HG02623 (cell line): ENCODE results near the gene SNAPC4.

Experiments
- ATAC-seq: cut with Tn5 transposase; IDR thresholded peaks from one replicate; pipeline ENCODE4 v1.9.1; 2021; ENCODE audit warnings: moderate library complexity; ENCODE audit not compliant: unreplicated experiment

SNAPC4 gene, protein sequence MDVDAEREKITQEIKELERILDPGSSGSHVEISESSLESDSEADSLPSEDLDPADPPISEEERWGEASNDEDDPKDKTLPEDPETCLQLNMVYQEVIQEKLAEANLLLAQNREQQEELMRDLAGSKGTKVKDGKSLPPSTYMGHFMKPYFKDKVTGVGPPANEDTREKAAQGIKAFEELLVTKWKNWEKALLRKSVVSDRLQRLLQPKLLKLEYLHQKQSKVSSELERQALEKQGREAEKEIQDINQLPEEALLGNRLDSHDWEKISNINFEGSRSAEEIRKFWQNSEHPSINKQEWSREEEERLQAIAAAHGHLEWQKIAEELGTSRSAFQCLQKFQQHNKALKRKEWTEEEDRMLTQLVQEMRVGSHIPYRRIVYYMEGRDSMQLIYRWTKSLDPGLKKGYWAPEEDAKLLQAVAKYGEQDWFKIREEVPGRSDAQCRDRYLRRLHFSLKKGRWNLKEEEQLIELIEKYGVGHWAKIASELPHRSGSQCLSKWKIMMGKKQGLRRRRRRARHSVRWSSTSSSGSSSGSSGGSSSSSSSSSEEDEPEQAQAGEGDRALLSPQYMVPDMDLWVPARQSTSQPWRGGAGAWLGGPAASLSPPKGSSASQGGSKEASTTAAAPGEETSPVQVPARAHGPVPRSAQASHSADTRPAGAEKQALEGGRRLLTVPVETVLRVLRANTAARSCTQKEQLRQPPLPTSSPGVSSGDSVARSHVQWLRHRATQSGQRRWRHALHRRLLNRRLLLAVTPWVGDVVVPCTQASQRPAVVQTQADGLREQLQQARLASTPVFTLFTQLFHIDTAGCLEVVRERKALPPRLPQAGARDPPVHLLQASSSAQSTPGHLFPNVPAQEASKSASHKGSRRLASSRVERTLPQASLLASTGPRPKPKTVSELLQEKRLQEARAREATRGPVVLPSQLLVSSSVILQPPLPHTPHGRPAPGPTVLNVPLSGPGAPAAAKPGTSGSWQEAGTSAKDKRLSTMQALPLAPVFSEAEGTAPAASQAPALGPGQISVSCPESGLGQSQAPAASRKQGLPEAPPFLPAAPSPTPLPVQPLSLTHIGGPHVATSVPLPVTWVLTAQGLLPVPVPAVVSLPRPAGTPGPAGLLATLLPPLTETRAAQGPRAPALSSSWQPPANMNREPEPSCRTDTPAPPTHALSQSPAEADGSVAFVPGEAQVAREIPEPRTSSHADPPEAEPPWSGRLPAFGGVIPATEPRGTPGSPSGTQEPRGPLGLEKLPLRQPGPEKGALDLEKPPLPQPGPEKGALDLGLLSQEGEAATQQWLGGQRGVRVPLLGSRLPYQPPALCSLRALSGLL (N-terminal part only)

DNA sequence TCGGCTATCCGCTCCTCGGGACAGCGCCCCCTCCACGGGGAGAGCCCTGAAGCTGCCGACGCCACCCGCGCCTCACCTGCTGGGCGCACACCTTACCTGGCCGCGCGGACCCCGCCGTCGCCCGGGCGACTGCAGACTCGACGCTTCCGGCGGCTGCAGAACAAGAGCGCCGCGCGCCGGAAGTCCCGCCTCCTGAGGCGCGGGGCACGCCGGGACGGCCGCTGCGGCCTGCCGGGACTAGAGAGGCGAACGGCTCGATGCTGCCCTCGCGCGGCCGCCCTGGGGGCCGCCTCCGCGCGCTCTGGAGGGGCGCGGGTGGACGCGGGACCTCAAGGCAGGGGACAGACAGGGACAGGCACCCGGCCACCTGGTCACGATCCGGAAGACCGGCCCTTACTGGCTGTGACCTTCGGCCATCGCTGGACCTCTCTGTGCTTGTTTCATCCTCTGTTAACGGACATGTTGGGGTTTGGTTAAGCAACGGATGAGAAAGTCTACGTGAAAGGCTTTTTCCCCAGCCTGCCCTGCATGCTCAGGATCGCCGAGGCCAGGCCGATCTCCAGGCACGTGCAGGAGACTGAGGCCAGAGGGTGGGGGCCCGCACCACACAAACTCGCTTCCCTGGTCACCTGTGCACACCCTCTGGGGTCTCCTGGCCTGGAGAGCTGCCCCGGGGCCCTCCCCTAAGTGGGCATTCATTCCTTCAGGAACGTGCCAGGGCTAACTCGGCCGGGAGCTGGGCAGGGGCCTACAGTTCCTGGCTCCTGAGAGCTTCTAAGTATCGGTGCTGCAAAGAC, at the start of gene SNAPC4:
TSS of gene SNAPC4 (minus strand) at position 133 of the 797 bp plus-strand sequence. CDS start 1,742 bp downstream, outside the sequence.
- peak; percentile 59 for ATAC-seq

- ATAC-seq: no peak
These were observed 48.7 kb upstream of the SNAPC4 start for GRCh38 chr9:136448655-136449054.

- ATAC-seq: no peak
These were observed 47.3 kb upstream of the SNAPC4 start for GRCh38 chr9:136447173-136447778.

DNA sequence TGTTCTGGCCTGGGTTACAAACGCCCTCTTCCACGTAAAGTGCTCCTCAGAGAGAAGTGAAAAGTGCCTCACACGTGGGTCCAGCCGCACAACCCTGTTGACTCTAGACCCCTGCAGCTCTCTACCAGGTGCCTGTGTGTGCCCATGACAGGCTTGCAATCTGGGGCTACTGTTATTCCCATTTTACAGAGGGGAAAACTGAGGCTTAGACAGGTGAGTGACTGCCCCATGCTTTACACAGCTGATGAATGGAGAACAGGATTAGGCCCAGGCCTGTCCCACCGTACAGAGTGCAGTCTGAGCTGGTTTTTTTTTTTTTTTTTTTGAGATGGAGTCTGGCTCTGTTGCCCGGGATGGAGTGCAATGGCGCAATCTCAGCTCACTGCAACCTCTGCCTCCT, 45.8 kb upstream of the SNAPC4 start:
- ATAC-seq: no peak

- ATAC-seq: no peak
These were observed 44.1 kb upstream of the SNAPC4 start for GRCh38 chr9:136444102-136444501.

DNA sequence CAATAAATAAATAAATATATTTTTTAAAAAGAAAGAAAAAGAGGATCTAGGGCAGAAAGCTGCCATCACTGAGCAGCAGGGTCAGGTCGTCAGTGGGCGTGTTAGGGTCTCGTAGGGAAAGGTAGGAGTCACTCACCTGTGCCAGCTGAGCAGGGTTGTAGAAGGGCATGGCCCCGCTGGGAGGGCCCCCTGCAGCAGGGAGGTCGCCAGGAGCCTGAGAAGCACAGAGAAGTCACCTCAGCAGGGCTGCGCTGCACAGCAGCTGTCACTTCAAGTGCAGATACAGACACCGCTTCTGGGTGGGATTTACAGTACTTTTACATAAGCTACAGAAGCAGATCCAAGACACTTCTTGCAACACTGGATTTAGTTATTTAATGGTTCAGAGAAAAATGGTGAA, 43.7 kb upstream of the SNAPC4 start:
- no peak for ATAC-seq

DNA sequence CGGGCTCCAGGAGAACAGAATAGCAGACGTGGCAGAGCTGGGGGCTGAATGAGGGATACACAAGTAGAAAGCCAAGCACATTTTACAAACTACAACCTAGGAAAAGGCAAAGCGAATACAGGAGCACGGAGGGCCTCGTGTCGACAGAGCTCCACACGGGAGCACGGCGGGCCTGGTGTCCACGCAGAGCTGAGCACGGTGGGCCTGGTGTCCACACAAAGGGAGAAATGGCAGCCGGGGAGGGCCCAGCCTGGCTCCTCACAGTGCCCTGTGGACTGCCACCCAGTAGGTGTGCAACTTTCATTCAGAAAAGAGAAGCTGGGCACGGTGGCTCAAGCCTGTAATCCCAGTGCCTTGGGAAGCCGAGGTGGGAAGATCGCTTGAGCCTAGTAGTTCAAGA, 43.1 kb upstream of the SNAPC4 start:
- ATAC-seq: no peak

GRCh38 chr9:136442265-136442664, 42.3 kb upstream of the SNAPC4 start:
- no peak for ATAC-seq

DNA sequence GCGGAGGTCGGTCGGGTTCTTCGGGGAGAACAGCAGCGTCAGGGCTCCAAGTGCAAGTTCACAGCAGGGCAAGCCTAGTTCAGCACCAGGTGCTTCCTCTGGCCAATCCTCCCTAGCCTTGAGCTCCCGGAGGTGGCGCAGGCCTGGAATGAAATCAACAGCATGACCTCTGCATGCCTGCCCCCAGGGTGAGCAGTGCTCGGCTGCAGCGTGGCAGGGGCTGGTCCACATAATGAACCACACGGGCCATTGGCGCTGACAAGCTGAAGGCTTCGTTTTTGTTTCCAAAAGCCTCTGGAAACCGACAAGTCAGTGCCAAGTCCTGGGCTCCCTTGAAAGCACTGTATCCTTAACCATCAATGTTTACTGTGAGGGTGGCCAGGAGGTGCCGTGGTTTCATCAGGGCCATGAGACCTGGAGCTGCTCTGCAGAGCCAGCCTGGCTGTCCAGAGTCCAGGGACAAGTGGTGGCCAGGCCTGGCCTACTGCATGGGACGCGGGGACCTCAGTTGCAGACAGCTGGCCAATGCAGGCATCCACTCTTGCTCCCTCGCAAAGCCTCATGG, 41.8 kb upstream of the SNAPC4 start:
- no peak for ATAC-seq

DNA sequence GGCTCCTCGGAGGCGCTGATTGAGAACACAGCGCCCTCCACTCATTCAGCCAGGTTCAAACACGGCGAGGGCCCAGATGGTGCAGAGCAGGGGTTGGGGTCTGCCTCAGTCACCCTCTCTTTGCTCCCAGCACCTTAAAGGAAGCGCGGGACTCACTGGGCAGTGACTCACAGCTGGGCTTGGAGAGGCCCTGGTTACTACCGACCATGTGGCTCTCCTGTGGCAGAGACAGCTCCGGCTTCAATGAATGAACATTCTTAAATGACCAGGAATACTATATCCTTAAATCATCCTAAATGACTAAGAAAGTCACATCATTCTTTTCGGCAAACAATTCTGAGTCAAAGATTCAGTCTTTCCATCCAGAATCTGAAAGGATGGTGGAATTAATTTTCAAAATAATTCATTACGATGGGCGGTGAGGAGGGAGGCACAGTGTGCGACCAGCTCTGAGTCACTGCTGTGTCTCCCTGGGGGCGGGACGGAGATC, 41.3 kb upstream of the SNAPC4 start:
- no peak for ATAC-seq

DNA sequence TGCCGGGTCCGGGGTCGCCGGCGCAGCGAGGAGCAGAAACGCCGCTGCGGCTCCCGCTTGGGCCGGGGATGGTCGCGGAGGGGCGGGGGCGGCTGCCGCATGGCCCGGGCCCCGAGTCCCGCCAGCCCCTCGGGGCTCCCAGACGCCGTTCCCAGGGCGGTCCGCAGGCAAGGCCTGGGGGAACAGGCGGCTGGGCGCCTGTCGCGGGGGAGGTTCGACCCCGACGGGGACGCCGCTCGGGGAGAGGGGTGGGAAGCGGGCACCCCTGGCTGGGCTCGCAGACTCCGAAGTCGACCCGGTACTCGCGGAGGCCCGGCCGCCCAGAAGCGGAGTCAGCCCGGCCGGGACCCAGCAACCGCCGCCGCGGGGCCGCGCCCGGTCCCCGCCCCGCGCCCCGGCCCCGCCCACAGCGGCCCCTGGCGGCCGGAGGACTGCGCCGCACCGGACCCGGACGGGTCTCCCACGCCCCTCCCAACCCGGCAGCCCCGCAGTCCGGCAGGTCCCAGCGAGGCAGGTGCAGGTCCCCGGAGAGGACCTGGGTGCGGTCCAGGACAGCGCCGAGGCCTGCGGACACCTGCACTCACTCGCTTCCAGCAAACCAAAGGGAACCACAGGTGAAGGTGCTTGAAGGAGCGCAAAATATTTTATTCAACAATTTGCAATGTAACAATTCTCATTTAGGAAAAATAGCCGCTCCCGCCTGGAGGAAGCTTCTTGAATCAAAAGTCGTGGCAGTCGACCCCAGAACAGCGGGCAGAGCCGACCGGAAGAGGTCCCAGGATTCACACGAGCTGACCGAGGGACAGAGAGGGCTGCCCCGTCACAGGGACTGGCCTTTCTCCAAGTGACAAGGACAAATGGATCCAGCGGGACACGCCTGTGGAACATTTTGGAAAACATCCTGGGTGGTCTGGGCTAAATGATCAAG, 39.8 kb upstream of the SNAPC4 start, which contains the start of gene INPP5E:
TSS of gene INPP5E (minus strand) at position 365 of the 928 bp plus-strand sequence. CDS start 426 bp downstream, outside the sequence.
- ATAC-seq: peak; percentile 59

- ATAC-seq: peak; percentile 47
These were observed 38.8 kb upstream of the SNAPC4 start for GRCh38 chr9:136438548-136439480.

GRCh38 chr9:136437839-136438547, 38.0 kb upstream of the SNAPC4 start:
- ATAC-seq: no peak

- ATAC-seq: no peak
These were observed 37.5 kb upstream of the SNAPC4 start for GRCh38 chr9:136437430-136437829.

DNA sequence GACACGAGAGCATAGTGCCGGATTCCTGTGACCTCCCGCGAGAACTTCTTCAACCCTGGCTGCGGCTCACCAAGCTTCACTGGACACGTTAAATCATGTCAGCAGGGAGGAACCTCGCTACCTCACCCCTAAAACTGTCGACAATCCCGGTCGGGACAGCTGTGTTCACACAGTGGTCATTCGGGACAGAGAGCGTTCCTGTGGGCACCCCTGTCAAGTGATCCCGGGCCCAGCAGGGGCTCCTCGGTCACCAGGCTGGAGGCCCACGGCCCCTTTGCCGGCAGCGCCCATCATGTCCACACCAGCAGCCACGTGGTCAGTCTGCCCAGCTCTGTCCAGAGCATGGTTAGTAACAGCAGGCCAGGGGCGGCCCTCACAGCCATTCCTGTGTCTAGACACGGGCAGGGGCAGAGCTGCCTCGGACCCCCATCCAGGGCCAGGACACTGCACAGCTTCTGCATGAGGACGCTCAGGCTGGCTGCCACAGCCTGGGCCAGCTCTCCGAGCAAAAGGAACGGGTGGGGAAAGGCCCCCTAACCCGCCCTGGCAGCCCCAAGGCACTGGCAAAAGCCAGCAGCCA, 36.2 kb upstream of the SNAPC4 start:
- no peak for ATAC-seq

DNA sequence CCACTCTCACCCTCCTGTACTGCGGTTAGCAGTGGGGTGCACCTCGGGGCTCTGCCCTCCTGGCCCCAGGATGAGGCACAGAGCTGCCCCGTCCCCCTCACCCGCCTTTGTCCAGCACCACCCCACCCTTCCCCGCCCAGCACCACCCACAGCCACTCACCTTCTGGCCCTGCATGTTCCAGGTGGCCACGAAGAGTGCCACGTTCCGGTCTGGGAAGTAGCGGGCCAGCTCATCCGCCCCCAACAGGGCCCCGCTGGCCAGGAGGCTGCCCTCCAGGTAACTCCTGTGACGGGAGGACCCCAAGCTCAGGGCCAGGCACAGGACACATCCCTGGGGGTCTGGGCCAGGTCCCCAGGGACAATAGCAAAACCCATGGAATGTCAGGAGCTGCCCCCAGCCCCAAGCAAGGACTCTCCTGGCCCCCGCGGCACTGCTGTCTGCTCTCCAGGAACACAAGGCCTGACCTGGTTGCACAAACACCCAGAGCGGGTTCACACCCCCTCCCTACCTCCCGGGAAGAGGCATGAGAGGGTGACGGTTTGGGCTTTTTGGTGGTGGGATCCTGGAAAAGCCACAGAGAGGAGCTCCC, 34.7 kb upstream of the SNAPC4 start:
- ATAC-seq: no peak
